CD4-positive, alpha-beta T cell (primary cell): ENCODE data around the gene MRPS18B. TPM values are rescaled to one million over a fixed set of nuclear protein-coding genes. Genes with fewer than 3 reads are reported as not detected.
A peak's percentile ranks its signal among the peaks of the same experiment; 100 is the strongest.

Source experiments
- ATAC-seq: fragments of 200-7000 bp; cut with Tn5 transposase; one replicate; pipeline ENCODE4 v1.10.0; 2022; ENCODE audit warnings: mild to moderate bottlenecking; ENCODE audit not compliant: poor library complexity
- CTCF ChIA-PET: fragments of 350-600 bp; sonication (Branson Sonifier 250); formaldehyde crosslinking; loops from one replicate; lab custom pipeline; 2021; ENCODE audit warnings: antibody characterized with exemption, inconsistent platforms; lab: Charles Lee
- POLR2A ChIA-PET: fragments of 350-600 bp; sonication (Branson Sonifier 250); formaldehyde crosslinking; loops from one replicate; lab custom pipeline; 2021; ENCODE audit warnings: antibody characterized with exemption, inconsistent platforms; lab: Charles Lee
- DNase-seq, 14 experiments: peaks; one replicate each; pipeline ENCODE4 v3.0.0-alpha.2; 2013 to 2020; ENCODE audit warnings: mixed read lengths in 2 of 14
- H3K27ac ChIP-seq, 2 donors: one replicate each; pipeline versions ENCODE4 v1.5.1 to v1.7.0; 2013; ENCODE audit warnings: low read length in 2 of 2, low read depth in 1 of 2, mild to moderate bottlenecking in 1 of 2
- H3K27me3 ChIP-seq, 2 experiments: 1 replicate in 1 of 2; 2 replicates in 1 of 2; pipeline versions ENCODE4 v1.6.1 to v1.7.0; 2013; ENCODE audit warnings: low read length in 2 of 2, control low read depth in 1 of 2, mild to moderate bottlenecking in 1 of 2, moderate library complexity in 1 of 2; ENCODE audit not compliant: insufficient read depth in 2 of 2, control insufficient read depth in 1 of 2
- H3K36me3 ChIP-seq: one replicate; pipeline ENCODE4 v1.6.1; 2013; ENCODE audit warnings: low read length, control low read depth; ENCODE audit not compliant: insufficient read depth
- H3K4me1 ChIP-seq: one replicate; pipeline ENCODE4 v1.6.1; 2013; ENCODE audit warnings: low read length, control low read depth; ENCODE audit not compliant: insufficient read depth
- H3K4me3 ChIP-seq: one replicate; pipeline ENCODE4 v1.5.1; 2013; ENCODE audit warnings: mild to moderate bottlenecking, low read length, moderate library complexity
- H3K9me3 ChIP-seq, 2 experiments: 1 replicate in 1 of 2; 2 replicates in 1 of 2; pipeline versions ENCODE4 v1.6.1 to v1.7.0; 2013; ENCODE audit warnings: low read length in 2 of 2, mild to moderate bottlenecking in 2 of 2, control low read depth in 1 of 2, moderate library complexity in 1 of 2; ENCODE audit not compliant: control insufficient read depth in 1 of 2, insufficient read depth in 1 of 2
- H3K27ac Mint-ChIP-seq: one replicate; pipeline ENCODE4 v1.8.0; 2020; ENCODE audit warnings: mixed read lengths
- H3K27me3 Mint-ChIP-seq: one replicate; pipeline ENCODE4 v1.8.0; 2021; ENCODE audit warnings: mixed read lengths
- H3K36me3 Mint-ChIP-seq: one replicate; pipeline ENCODE4 v1.8.0; 2021; ENCODE audit warnings: low read depth, mixed read lengths
- H3K4me1 Mint-ChIP-seq: one replicate; pipeline ENCODE4 v1.8.0; 2021; ENCODE audit warnings: low read depth, mixed read lengths
- H3K4me3 Mint-ChIP-seq: one replicate; pipeline ENCODE4 v1.8.0; 2020; ENCODE audit warnings: mild to moderate bottlenecking, mixed read lengths
- H3K9me3 Mint-ChIP-seq: one replicate; pipeline ENCODE4 v1.8.0; 2020; ENCODE audit warnings: mixed read lengths
- intact Hi-C, 2 experiments: fragments of 100-400 bp; cut with DNase I in 1 of 2; cut with micrococcal nuclease in 1 of 2; formaldehyde crosslinking; loops; one replicate each; pipeline versions ENCODE4 v1.15.1 to v1.9.0; 2023 to 2025; cut with DNase I, micrococcal nuclease
- total RNA-seq, 174 experiments: library from RNA in 2 of 174; stranded (reverse) in 2 of 174; gene quantifications; one replicate each; pipeline ENCODE4 v1.2.3 and lab custom pipeline; 2021 to 2026
- TF ChIP-seq, protein P1 (sequence below): fragments of 200-600 bp; IDR thresholded peaks from one replicate; pipeline ENCODE4 v1.8.0; 2022; ENCODE audit warnings: antibody characterized with exemption, mild to moderate bottlenecking

The MRPS18B gene
- total RNA-seq, 2 experiments from 2014 or later, result 15.3 to 15.5 TPM

DNA sequence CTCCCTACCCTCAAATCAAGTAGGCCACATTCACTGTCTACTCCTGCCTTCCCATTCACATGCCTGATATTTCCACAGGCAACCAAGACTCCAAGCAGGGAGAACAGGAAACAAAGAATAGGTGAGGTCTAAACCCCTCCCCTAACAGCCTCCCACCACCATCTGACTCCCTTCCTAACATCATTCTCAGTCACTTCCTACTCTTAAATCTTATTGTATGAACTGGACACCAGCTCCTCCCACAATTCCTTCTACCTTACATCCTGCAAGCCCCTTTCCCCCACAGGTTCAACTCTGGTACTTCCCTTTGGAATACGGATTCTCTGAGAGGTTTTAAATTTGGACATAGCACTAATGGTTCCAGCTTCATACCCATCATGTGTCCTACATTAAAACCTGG is 28.3 kb downstream of the MRPS18B start:
- TF ChIP-seq, protein P1, sequence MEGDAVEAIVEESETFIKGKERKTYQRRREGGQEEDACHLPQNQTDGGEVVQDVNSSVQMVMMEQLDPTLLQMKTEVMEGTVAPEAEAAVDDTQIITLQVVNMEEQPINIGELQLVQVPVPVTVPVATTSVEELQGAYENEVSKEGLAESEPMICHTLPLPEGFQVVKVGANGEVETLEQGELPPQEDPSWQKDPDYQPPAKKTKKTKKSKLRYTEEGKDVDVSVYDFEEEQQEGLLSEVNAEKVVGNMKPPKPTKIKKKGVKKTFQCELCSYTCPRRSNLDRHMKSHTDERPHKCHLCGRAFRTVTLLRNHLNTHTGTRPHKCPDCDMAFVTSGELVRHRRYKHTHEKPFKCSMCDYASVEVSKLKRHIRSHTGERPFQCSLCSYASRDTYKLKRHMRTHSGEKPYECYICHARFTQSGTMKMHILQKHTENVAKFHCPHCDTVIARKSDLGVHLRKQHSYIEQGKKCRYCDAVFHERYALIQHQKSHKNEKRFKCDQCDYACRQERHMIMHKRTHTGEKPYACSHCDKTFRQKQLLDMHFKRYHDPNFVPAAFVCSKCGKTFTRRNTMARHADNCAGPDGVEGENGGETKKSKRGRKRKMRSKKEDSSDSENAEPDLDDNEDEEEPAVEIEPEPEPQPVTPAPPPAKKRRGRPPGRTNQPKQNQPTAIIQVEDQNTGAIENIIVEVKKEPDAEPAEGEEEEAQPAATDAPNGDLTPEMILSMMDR, result no peak
- H3K27me3 Mint-ChIP-seq, result no peaks in the 10 kb centered on the region
- H3K4me3 Mint-ChIP-seq, result peak overlapping the region; percentile 93
- Histone ChIP-seq H3K27me3 (no peaks in the 10 kb centered on the region), H3K4me3 (no peak overlapping the region), H3K27ac (no peak overlapping the region), H3K4me1 (peaks cover 26% of the 10 kb centered on the region), H3K9me3 (no peaks in the 10 kb centered on the region), H3K36me3 (peaks cover 19% of the 10 kb centered on the region)
- CTCF ChIA-PET, result interaction anchor here (0.8 to 1.5 kb wide), 5 partner anchors 20 to 83 kb away, joined by 3 to 8 read pairs (median 3); partner anchors contain the start of genes ATAT1, DHX16 and MRPS18B
- H3K27ac Mint-ChIP-seq, result peak overlapping the region; percentile 89
- H3K9me3 Mint-ChIP-seq, result no peaks in the 10 kb centered on the region
- intact Hi-C loops, result loop anchor here (1.0 to 2.0 kb wide), 2 partner anchors 27 to 29 kb away; partner anchors contain the start of genes DHX16 (in 1 of the 2), MRPS18B (in 1 of the 2) and PPP1R10 (in 1 of the 2)
- peaks cover 52% of the 10 kb centered on the region for H3K36me3 Mint-ChIP-seq
- no peak for DNase-seq
- ATAC-seq, result no peak
- POLR2A ChIA-PET, result interaction anchor here (1.0 to 1.7 kb wide), 3 partner anchors 28 to 76 kb away, joined by 4 to 8 read pairs (median 5); partner anchors contain the start of genes MRPS18B and PPP1R10
- peaks cover 26% of the 10 kb centered on the region for H3K4me1 Mint-ChIP-seq

DNA sequence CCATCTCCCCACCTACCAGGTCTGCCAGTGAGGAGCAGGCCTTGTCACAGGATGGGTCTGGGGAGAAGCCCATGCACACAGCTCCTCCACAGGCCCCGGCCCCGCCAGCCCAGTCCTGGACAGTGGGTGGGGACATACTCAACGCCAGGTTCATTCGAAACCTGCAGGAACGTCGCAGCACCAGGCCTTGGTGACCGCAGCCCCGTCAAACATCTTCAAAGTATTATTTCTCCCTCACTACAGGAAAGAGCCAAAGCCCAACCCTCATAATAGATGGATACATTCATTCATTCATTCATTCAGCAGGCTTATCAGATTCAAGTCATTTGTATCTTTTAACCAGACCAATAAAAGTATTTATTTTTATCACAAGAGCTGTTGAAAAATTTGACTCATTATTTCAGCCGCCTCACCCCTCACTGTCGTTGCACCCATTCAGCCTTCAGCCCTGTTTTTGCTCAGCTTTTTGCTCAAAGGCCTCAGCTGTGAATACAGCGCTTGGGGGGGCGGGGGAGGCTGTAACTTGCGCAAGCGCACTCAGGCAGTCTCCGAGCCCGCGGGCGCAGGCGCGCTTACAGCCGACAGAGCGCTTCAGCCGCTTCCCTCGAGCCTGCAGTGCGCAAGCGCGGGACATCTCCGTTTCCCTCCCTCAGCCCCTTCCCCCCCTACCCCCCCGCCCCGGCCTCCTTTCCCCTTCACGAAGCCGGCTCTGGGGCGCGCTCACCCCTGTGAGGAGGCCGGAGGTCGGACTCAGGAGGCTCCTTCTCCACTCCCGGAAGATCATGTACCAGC is 29.0 kb downstream of the MRPS18B start, which contains the start of gene C6orf136:
TSS of gene C6orf136 (plus strand) at position 684 of the 792 bp plus-strand sequence. CDS start at position 783, 99 bp downstream.
- H3K4me3 Mint-ChIP-seq, result peak within 1 kb of the TSS; percentile 93
- DNase-seq (peak; percentile 84 to 99 (median 94)), ATAC-seq (peak; percentile 79)
- CTCF ChIA-PET, result interaction anchor here (0.7 to 1.5 kb wide), 8 partner anchors 20 to 84 kb away, joined by 3 to 8 read pairs (median 3); partner anchors contain the start of genes ATAT1, DHX16 and MRPS18B
- peaks cover 23% of the 10 kb centered on the region for H3K4me1 Mint-ChIP-seq
- H3K27ac Mint-ChIP-seq, result peak within 1 kb of the TSS; percentile 89
- Histone ChIP-seq H3K4me1 (peaks cover 23% of the 10 kb centered on the region), H3K36me3 (peaks cover 25% of the 10 kb centered on the region), H3K27me3 (no peaks in the 10 kb centered on the region), H3K4me3 (peak within 1 kb of the TSS; percentile 85), H3K9me3 (no peaks in the 10 kb centered on the region), H3K27ac (peak within 1 kb of the TSS; percentile 86 to 91)
- H3K27me3 Mint-ChIP-seq, result no peaks in the 10 kb centered on the region
- no peaks in the 10 kb centered on the region for H3K9me3 Mint-ChIP-seq
- TF ChIP-seq, protein P1, result no peak
- H3K36me3 Mint-ChIP-seq, result peaks cover 52% of the 10 kb centered on the region
- POLR2A ChIA-PET, result interaction anchor here (0.9 to 1.7 kb wide), 7 partner anchors 26 to 105 kb away, joined by 3 to 8 read pairs (median 4); partner anchors contain the start of genes MRPS18B and PPP1R10
- intact Hi-C loops, result loop anchor here (1.0 to 2.0 kb wide), 3 partner anchors 19 to 29 kb away; partner anchors contain the start of genes DHX16 (in 1 of the 2), MRPS18B (in 1 of the 2) and PPP1R10 (in 1 of the 2)
